NCI-H345 treated with DMSO at 0.1 percent for 48 hours (cell line): ENCODE measurements around the gene SNX25.
"Not testable (repeated sequence)": the region's sequence is repeated elsewhere in the genome, so short reads cannot be mapped to it uniquely, and the experiment has no call there.

Experiments
- DNase-seq: peaks from one replicate; lab custom pipeline; 2025; ENCODE audit not compliant: unreplicated experiment; lab: John Stamatoyannopoulos, UW

Gene SNX25

GRCh38 chr4:185229021-185229818 is 19.8 kb downstream of the SNX25 start:
- DNase-seq, result no peak

- no peak for DNase-seq
These were observed 23.0 kb downstream of the SNX25 start for GRCh38 chr4:185232370-185232769.

- DNase-seq, result no peak
These were observed 25.9 kb downstream of the SNX25 start for GRCh38 chr4:185235119-185235842.

GRCh38 chr4:185235843-185236503 is 26.6 kb downstream of the SNX25 start:
- no peak for DNase-seq

- no peak for DNase-seq
These were observed 27.8 kb downstream of the SNX25 start for GRCh38 chr4:185237175-185237574.

- DNase-seq, result no peak
These were observed 28.9 kb downstream of the SNX25 start for GRCh38 chr4:185238215-185238681.

- DNase-seq, result peak; percentile 31
These were observed 29.4 kb downstream of the SNX25 start for GRCh38 chr4:185238750-185239149.

- not testable (repeated sequence) for DNase-seq
These were observed 31.1 kb downstream of the SNX25 start for GRCh38 chr4:185240486-185240885.

- DNase-seq, result no peak
These were observed 33.5 kb downstream of the SNX25 start for GRCh38 chr4:185242749-185243533.

- no peak for DNase-seq
These were observed 34.5 kb downstream of the SNX25 start for GRCh38 chr4:185243879-185244278.

GRCh38 chr4:185244763-185245162 is 35.4 kb downstream of the SNX25 start:
- DNase-seq, result no peak

GRCh38 chr4:185246453-185246852 is 37.1 kb downstream of the SNX25 start:
- no peak for DNase-seq

GRCh38 chr4:185247151-185247550 is 37.8 kb downstream of the SNX25 start:
- DNase-seq, result no peak

- no peak for DNase-seq
These were observed 39.1 kb downstream of the SNX25 start for GRCh38 chr4:185248393-185249039.

- no peak for DNase-seq
These were observed 39.7 kb downstream of the SNX25 start for GRCh38 chr4:185249105-185249504.

GRCh38 chr4:185254434-185254833 is 45.0 kb downstream of the SNX25 start:
- no peak for DNase-seq

GRCh38 chr4:185255868-185256267 is 46.5 kb downstream of the SNX25 start:
- DNase-seq, result no peak

GRCh38 chr4:185256446-185256845 is 47.0 kb downstream of the SNX25 start:
- no peak for DNase-seq

GRCh38 chr4:185257086-185257485 is 47.7 kb downstream of the SNX25 start:
- no peak for DNase-seq

- no peak for DNase-seq
These were observed 48.3 kb downstream of the SNX25 start for GRCh38 chr4:185257694-185258093.
